GM13977 (cell line): Measurements from ENCODE around the gene COL4A2.

Source experiments
- DNase-seq: peaks from one replicate; pipeline ENCODE4 v3.0.0; 2012; ENCODE audit warnings: low spot score
- CTCF ChIP-seq: IDR thresholded peaks from 2 replicates; pipeline ENCODE4 v1.5.1; 2012; ENCODE audit warnings: mild to moderate bottlenecking, control low read depth; ENCODE audit not compliant: insufficient read depth; ENCODE audit errors: extremely low read depth, missing control alignments
- in situ Hi-C: fragments of 300-500 bp; cut with MboI; formaldehyde crosslinking; loops from one replicate; pipeline ENCODE4 v1.12.0; 2022; ENCODE audit warnings: low sequenced_read_pairs, low pct_unique_long_range_greater_than_20kb, mixed read lengths, inconsistent platforms; ENCODE audit not compliant: unreplicated experiment

The COL4A2 gene

DNA sequence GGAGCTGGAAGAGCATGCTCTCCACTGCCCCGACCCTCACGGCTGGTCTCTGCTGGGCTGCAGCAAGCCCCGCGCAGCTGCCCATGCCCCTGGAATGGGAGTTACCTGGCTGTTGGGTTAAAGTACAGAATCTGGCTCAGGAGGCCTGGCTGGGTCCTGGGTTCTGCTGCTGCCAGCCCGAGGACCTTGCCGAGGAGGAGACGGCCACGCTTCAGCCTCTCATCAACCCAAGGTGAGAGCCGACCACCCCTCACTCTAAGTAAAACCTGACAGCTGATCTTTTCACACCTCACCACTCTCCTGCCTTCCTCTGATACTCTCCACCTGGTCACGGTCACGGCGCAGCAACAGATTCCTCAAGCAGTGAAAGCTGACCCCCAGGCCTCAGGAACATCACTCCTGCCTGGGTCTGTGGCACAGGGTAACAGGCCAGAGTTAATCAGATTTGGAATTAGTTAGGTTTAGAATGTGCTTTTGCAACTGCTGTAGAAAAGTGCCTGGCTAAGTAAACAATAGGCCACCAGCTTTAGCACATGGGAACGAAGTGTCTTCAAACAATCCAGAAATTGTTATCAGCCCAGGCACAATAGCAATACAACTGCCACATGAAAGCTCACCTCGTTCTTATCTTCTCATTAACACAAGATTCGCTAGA is 233.9 kb downstream of the COL4A2 start:
- TF ChIP-seq CTCF = no peak
- no peak for DNase-seq
- in situ Hi-C loops = no loop called here

GRCh38 chr13:110541526-110541920 is 234.4 kb downstream of the COL4A2 start:
- in situ Hi-C loops = no loop called here
- TF ChIP-seq CTCF = no peak
- no peak for DNase-seq

GRCh38 chr13:110542169-110542796 is 235.2 kb downstream of the COL4A2 start:
- DNase-seq = no peak
- in situ Hi-C loops = no loop called here
- TF ChIP-seq CTCF = no peak

DNA sequence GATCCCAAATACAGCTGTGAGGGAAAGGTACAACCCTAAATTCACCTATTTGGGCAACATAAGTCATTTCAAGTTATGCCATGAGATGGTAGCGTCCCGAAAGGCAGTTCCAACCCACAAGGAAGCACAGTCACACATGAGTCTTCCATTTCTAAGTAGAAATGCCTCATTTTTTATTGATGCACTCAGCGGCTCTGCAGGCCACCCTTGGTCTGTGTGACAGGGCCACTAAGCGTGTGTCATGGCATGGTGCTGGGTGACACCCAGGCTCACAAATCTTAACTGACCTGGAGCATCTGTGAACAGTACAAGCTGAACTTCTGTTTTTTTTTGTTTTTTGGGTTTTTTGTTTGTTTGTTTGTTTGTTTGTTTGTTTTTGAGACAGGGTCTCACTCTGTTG is 239.3 kb downstream of the COL4A2 start:
- TF ChIP-seq CTCF = no peak
- DNase-seq = no peak
- in situ Hi-C loops = no loop called here

GRCh38 chr13:110546926-110547325 is 239.8 kb downstream of the COL4A2 start:
- no peak for DNase-seq
- in situ Hi-C loops = no loop called here
- no peak for TF ChIP-seq CTCF

DNA sequence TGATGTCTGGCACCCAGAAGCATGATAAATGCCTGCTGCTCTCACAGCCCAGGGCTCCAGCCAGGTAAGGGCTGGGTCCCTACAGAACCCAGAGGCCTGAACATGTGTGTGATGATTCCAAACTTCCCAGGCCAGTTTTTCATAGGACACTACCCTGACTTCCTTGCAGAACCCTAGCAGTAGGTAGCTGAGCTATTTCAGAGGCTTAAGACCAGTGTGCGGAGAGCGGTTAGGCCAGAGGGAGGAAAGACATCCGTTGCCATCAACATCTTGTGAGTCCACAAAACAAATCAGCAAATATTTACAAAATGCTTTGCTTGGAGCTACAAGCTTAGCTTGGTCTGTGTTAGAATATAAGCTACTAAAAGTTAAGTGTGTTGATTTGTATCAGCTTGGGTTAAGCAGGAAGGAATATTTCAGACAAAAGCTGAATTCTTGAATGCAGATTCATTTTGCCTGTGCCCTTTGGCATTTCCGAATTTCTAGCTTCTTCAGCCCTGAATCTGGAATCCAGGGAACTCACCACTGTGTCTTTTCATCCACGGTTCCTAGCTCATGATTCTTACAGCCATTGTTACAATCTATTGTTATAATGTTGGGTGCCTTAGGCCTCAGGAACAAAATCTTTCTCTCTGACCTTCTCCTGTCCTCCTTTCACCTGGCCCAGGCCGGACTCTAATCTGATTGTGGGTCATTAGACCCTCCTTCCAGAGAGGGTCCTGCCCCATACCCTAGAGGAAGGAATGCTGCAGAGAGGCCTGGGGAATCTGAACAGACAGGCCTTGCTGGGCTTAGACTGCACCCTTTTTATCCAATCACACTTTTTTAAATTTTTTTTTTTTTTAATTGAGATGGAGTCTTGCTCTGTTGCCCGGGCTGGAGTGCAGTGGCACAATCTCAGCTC is 242.1 kb downstream of the COL4A2 start:
- no peak for TF ChIP-seq CTCF
- DNase-seq = no peak
- in situ Hi-C loops = no loop called here
